IPS-15b (cell line): ENCODE results near the gene NEURL2.

ENCODE experiments used
- H3K27me3 ChIP-seq: one replicate; pipeline ENCODE4 v1.6.1; 2013; ENCODE audit warnings: low read length; ENCODE audit not compliant: control insufficient read depth, insufficient read depth
- H3K36me3 ChIP-seq: one replicate; pipeline ENCODE4 v1.6.1; 2013; ENCODE audit warnings: low read length; ENCODE audit not compliant: control insufficient read depth, insufficient read depth
- H3K4me1 ChIP-seq: one replicate; pipeline ENCODE4 v1.6.1; 2013; ENCODE audit warnings: mild to moderate bottlenecking, low read length; ENCODE audit not compliant: control insufficient read depth, insufficient read depth
- H3K4me3 ChIP-seq: one replicate; pipeline ENCODE4 v1.5.1; 2013; ENCODE audit warnings: low read depth, low read length
- H3K9ac ChIP-seq: one replicate; pipeline ENCODE4 v1.6.1; 2013; ENCODE audit warnings: low read depth, mild to moderate bottlenecking, low read length
- H3K9me3 ChIP-seq: one replicate; pipeline ENCODE4 v1.6.1; 2013; ENCODE audit warnings: mild to moderate bottlenecking, low read length; ENCODE audit not compliant: control insufficient read depth, insufficient read depth

NEURL2 gene

GRCh38 chr20:45841407-45842129 is 49.4 kb downstream of the NEURL2 start:
- Histone ChIP-seq H3K9me3 (no peaks in the 10 kb centered on the region), H3K4me1 (no peaks in the 10 kb centered on the region), H3K9ac (no peak overlapping the region), H3K36me3 (peaks cover 27% of the 10 kb centered on the region), H3K27me3 (no peaks in the 10 kb centered on the region), H3K4me3 (no peak overlapping the region)

GRCh38 chr20:45840700-45841198 is 50.3 kb downstream of the NEURL2 start:
- Histone ChIP-seq H3K9ac (no peak overlapping the region), H3K9me3 (no peaks in the 10 kb centered on the region), H3K36me3 (peaks cover 27% of the 10 kb centered on the region), H3K27me3 (no peaks in the 10 kb centered on the region), H3K4me1 (no peaks in the 10 kb centered on the region), H3K4me3 (no peak overlapping the region)
